ENCODE results near the gene CD99.
"Not testable (repeated sequence)": the region's sequence is repeated elsewhere in the genome, so short reads cannot be mapped to it uniquely, and the experiment has no call there.

The CD99 gene

GRCh38 chrX:2767631-2768455 is 76.7 kb downstream of the CD99 start:
- DNase-seq, result no peak

GRCh38 chrX:2769615-2770014 is 78.5 kb downstream of the CD99 start:
- DNase-seq, result no peak

GRCh38 chrX:2773166-2774055 is 82.3 kb downstream of the CD99 start:
- DNase-seq, result not testable (repeated sequence)

GRCh38 chrX:2774057-2774456 is 83.0 kb downstream of the CD99 start:
- DNase-seq, result no peak

GRCh38 chrX:2774776-2775175 is 83.7 kb downstream of the CD99 start:
- no peak for DNase-seq

GRCh38 chrX:2780472-2781225 is 89.6 kb downstream of the CD99 start:
- DNase-seq, result not testable (repeated sequence)

GRCh38 chrX:2781226-2781571 is 90.1 kb downstream of the CD99 start:
- no peak for DNase-seq

GRCh38 chrX:2781698-2782097 is 90.6 kb downstream of the CD99 start:
- DNase-seq, result no peak

GRCh38 chrX:2782171-2782570 is 91.1 kb downstream of the CD99 start:
- no peak for DNase-seq

- DNase-seq, result no peak
Measured at GRCh38 chrX:2782778-2783177, 91.7 kb downstream of the CD99 start.

GRCh38 chrX:2784026-2784425 is 92.9 kb downstream of the CD99 start:
- no peak for DNase-seq

GRCh38 chrX:2785538-2785937 is 94.4 kb downstream of the CD99 start:
- no peak for DNase-seq

GRCh38 chrX:2788980-2789379 is 97.9 kb downstream of the CD99 start:
- no peak for DNase-seq

GRCh38 chrX:2789569-2789968 is 98.5 kb downstream of the CD99 start:
- DNase-seq, result no peak
